ENCODE measurements around the gene GNG7.

GNG7 gene

DNA sequence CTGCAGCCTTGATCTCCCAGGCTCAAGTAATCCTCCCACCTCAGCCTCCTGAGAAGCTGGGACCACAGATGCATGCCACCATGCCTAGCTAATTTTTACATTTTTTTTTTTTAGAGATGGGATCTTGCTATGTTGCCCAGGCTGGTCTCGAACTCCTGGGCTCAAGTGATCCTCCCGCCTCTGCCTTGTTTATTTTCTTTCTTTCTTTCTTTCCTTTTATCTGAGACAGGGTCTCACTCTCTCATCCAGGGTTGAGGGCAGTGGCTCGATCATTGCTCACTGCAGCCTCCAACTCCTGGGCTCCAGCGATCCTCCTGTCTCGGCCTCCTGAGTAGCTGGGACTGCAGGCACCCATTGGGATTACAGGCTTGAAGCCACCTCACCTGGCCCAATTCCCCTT is 3.8 kb upstream of the GNG7 start:
- no peak overlapping the region for H3K27ac ChIP-seq (ENCODE audit: low read depth, low read length)
- peaks cover 3% of the 10 kb centered on the region; the same call in 1 of the 2 replicates for H3K4me1 ChIP-seq (ENCODE audit: control insufficient read depth, insufficient read depth, low read length)
- no peaks in the 10 kb centered on the region for H3K9me3 ChIP-seq (ENCODE audit: control insufficient read depth, insufficient read depth, low read length)
- H3K9ac ChIP-seq (ENCODE audit: low read depth, low read length) = no peak overlapping the region
- H3K36me3 ChIP-seq (ENCODE audit: control insufficient read depth, insufficient read depth, low read length) = no peaks in the 10 kb centered on the region
- peaks cover 9% of the 10 kb centered on the region for H3K27me3 ChIP-seq (ENCODE audit: control insufficient read depth, insufficient read depth, low read length)
- H3K4me3 ChIP-seq (ENCODE audit: low read depth, low read length) = no peak overlapping the region

GRCh38 chr19:2703691-2704216 is 1.3 kb upstream of the GNG7 start:
- H3K36me3 ChIP-seq (ENCODE audit: control insufficient read depth, insufficient read depth, low read length) = no peaks in the 10 kb centered on the region
- H3K9me3 ChIP-seq (ENCODE audit: control insufficient read depth, insufficient read depth, low read length) = no peaks in the 10 kb centered on the region
- peaks cover 12% of the 10 kb centered on the region for H3K4me1 ChIP-seq (ENCODE audit: control insufficient read depth, insufficient read depth, low read length)
- peaks cover 19% of the 10 kb centered on the region for H3K27me3 ChIP-seq (ENCODE audit: control insufficient read depth, insufficient read depth, low read length)
- no peak overlapping the region for H3K27ac ChIP-seq (ENCODE audit: low read depth, low read length)
- H3K9ac ChIP-seq (ENCODE audit: low read depth, low read length) = no peak overlapping the region
- no peak overlapping the region for H3K4me3 ChIP-seq (ENCODE audit: low read depth, low read length)

DNA sequence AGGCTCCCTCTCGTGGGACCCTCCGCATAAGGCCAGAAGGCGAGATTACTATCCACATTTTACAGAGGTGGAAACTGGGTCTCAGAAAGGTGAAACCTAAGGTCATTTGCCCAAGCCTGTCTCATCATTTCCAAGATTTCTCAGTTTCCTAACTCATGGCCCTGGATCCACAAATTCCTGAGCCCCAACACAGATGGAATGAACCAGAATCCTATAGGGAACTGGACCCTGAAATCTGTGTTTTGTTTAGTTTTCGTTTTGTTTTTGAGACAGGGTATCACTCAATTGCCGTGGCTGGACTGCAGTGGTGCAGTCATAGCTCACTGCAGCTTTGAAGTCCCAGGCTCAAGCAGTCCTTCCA is 563 bp upstream of the GNG7 start:
- Histone ChIP-seq H3K27ac (ENCODE audit: low read depth, low read length) (no peak overlapping the region), H3K36me3 (ENCODE audit: control insufficient read depth, insufficient read depth, low read length) (no peaks in the 10 kb centered on the region), H3K4me3 (ENCODE audit: low read depth, low read length) (no peak overlapping the region), H3K9me3 (ENCODE audit: control insufficient read depth, insufficient read depth, low read length) (no peaks in the 10 kb centered on the region), H3K27me3 (ENCODE audit: control insufficient read depth, insufficient read depth, low read length) (peaks cover 19% of the 10 kb centered on the region), H3K4me1 (ENCODE audit: control insufficient read depth, insufficient read depth, low read length) (peaks cover 12% of the 10 kb centered on the region), H3K9ac (ENCODE audit: low read depth, low read length) (no peak overlapping the region)

DNA sequence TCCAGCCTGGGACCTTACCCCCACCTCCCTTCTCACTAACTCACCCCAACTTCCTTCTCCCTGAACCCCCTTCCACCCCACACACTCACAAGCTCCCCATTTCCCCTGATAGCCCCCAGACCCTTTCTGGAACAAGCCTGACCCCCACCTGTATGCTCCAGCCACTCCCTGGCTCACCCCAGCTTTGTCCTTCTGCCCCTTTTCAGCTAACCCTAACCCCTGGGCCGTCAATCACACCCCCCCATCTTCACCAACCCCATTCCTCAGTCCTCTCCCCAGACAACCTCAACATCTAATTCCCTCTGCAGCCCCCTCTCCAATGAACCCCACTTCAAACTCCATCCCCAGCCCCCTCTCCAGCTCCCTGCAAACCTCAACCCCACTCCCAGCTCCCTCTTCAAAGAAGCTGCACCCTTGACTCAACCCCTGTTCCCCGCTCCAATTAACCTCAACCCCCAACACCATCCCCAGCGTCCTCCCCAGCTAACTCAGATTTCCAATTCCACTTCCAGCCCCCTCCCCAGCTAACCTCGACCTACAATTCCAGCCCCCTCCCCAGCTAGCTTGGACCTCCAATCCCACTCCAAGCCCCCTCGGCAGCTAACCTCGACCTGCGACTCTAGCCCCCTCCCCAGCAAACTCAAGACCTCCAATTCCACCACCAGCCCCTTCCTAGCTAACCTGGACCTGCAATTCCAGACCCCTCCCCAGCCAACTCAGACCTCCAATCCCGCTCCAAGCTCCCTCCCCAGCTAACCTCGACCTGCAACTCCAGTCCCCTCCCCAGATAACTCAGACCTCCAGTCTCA is 929 bp downstream of the GNG7 start:
- Histone ChIP-seq H3K9ac (ENCODE audit: low read depth, low read length) (no peak overlapping the region), H3K4me1 (ENCODE audit: control insufficient read depth, insufficient read depth, low read length) (peaks cover 12% of the 10 kb centered on the region), H3K27ac (ENCODE audit: low read depth, low read length) (no peak overlapping the region), H3K27me3 (ENCODE audit: control insufficient read depth, insufficient read depth, low read length) (peaks cover 19% of the 10 kb centered on the region), H3K4me3 (ENCODE audit: low read depth, low read length) (peak overlapping the region; percentile 75), H3K9me3 (ENCODE audit: control insufficient read depth, insufficient read depth, low read length) (no peaks in the 10 kb centered on the region), H3K36me3 (ENCODE audit: control insufficient read depth, insufficient read depth, low read length) (no peaks in the 10 kb centered on the region)

- H3K27me3 ChIP-seq (ENCODE audit: control insufficient read depth, insufficient read depth, low read length) = peaks cover 19% of the 10 kb centered on the region
- H3K9me3 ChIP-seq (ENCODE audit: control insufficient read depth, insufficient read depth, low read length) = no peaks in the 10 kb centered on the region
- peaks cover 12% of the 10 kb centered on the region for H3K4me1 ChIP-seq (ENCODE audit: control insufficient read depth, insufficient read depth, low read length)
- no peak overlapping the region for H3K9ac ChIP-seq (ENCODE audit: low read depth, low read length)
- no peaks in the 10 kb centered on the region for H3K36me3 ChIP-seq (ENCODE audit: control insufficient read depth, insufficient read depth, low read length)
- H3K4me3 ChIP-seq (ENCODE audit: low read depth, low read length) = peak overlapping the region; percentile 23; the same call in 1 of the 2 replicates
- no peak overlapping the region for H3K27ac ChIP-seq (ENCODE audit: low read depth, low read length)
These were observed 1.7 kb downstream of the GNG7 start for GRCh38 chr19:2700660-2701360.

GRCh38 chr19:2699413-2700140 is 2.9 kb downstream of the GNG7 start:
- no peaks in the 10 kb centered on the region for H3K9me3 ChIP-seq (ENCODE audit: control insufficient read depth, insufficient read depth, low read length)
- peaks cover 19% of the 10 kb centered on the region for H3K27me3 ChIP-seq (ENCODE audit: control insufficient read depth, insufficient read depth, low read length)
- peaks cover 12% of the 10 kb centered on the region for H3K4me1 ChIP-seq (ENCODE audit: control insufficient read depth, insufficient read depth, low read length)
- H3K9ac ChIP-seq (ENCODE audit: low read depth, low read length) = no peak overlapping the region
- no peaks in the 10 kb centered on the region for H3K36me3 ChIP-seq (ENCODE audit: control insufficient read depth, insufficient read depth, low read length)
- H3K27ac ChIP-seq (ENCODE audit: low read depth, low read length) = no peak overlapping the region
- H3K4me3 ChIP-seq (ENCODE audit: low read depth, low read length) = no peak overlapping the region

- Histone ChIP-seq H3K9ac (ENCODE audit: low read depth, low read length) (no peak overlapping the region), H3K27me3 (ENCODE audit: control insufficient read depth, insufficient read depth, low read length) (no peaks in the 10 kb centered on the region), H3K9me3 (ENCODE audit: control insufficient read depth, insufficient read depth, low read length) (no peaks in the 10 kb centered on the region), H3K27ac (ENCODE audit: low read depth, low read length) (no peak overlapping the region), H3K4me1 (ENCODE audit: control insufficient read depth, insufficient read depth, low read length) (no peaks in the 10 kb centered on the region), H3K4me3 (ENCODE audit: low read depth, low read length) (no peak overlapping the region), H3K36me3 (ENCODE audit: control insufficient read depth, insufficient read depth, low read length) (no peaks in the 10 kb centered on the region)
These were observed 8.3 kb downstream of the GNG7 start for GRCh38 chr19:2694196-2694595.

DNA sequence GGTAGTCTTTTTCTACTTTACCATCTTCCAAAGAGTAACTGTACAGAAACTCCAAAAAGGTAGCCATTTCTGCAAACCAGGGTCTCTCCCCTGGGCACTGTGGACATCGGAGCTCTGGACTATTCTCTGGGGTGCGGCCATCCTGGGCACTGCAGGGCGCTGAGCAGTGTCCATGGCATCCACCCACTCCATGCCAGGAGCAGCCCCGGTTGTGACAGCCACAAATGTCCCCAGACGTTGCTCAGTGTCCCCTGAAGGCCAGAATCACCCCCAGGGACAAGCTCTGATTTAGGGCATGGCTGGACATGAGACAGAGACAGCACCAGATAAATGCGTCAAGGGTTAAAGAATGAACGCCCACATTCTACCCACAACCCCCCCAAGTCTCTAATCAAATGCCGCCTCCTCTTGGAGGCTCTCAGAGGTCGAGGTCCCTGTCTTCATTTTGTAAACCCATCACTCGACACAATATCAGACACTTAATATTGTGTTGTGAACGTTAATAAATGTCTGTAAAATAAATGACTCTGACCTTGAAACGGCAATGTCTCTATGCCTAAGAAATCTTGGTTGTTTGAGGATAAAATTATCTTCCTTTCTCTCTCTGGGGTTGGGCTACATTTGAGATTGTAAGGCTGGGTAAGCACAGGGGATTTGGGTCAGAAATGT is 8.9 kb downstream of the GNG7 start:
- Histone ChIP-seq H3K27ac (ENCODE audit: low read depth, low read length) (no peak overlapping the region), H3K9ac (ENCODE audit: low read depth, low read length) (no peak overlapping the region), H3K4me1 (ENCODE audit: control insufficient read depth, insufficient read depth, low read length) (no peaks in the 10 kb centered on the region)

GRCh38 chr19:2691951-2692350 is 10.5 kb downstream of the GNG7 start:
- no peak overlapping the region for H3K4me3 ChIP-seq (ENCODE audit: low read depth, low read length)
- no peaks in the 10 kb centered on the region for H3K4me1 ChIP-seq (ENCODE audit: control insufficient read depth, insufficient read depth, low read length)
- no peaks in the 10 kb centered on the region for H3K36me3 ChIP-seq (ENCODE audit: control insufficient read depth, insufficient read depth, low read length)
- H3K9ac ChIP-seq (ENCODE audit: low read depth, low read length) = no peak overlapping the region
- H3K27me3 ChIP-seq (ENCODE audit: control insufficient read depth, insufficient read depth, low read length) = no peaks in the 10 kb centered on the region
- H3K9me3 ChIP-seq (ENCODE audit: control insufficient read depth, insufficient read depth, low read length) = no peaks in the 10 kb centered on the region
- H3K27ac ChIP-seq (ENCODE audit: low read depth, low read length) = no peak overlapping the region

More for the DNA sequence above, 8.9 kb downstream of the GNG7 start:
- Histone ChIP-seq H3K36me3 (ENCODE audit: control insufficient read depth, insufficient read depth, low read length) (no peaks in the 10 kb centered on the region), H3K27me3 (ENCODE audit: control insufficient read depth, insufficient read depth, low read length) (no peaks in the 10 kb centered on the region), H3K9me3 (ENCODE audit: control insufficient read depth, insufficient read depth, low read length) (no peaks in the 10 kb centered on the region), H3K4me3 (ENCODE audit: low read depth, low read length) (no peak overlapping the region)

DNA sequence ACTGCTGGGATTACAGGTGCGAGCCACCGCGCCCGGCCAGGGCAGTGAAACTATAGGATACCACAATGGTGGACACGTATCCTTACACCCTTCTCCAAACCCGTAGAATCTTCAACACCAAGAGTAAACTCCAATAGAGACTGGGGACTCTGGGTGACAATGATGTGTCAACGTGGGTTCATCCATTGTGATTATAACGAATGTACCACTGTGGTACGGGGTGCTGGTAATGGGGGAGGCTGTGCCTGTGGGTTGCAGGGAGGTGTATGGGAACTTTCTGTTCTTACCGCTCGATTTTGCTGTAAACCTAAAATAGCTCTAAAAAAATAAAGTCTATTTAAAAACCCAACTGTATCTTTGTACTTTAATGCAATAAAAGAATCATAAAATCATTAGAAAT is 11.6 kb downstream of the GNG7 start:
- H3K27ac ChIP-seq (ENCODE audit: low read depth, low read length) = no peak overlapping the region
- H3K27me3 ChIP-seq (ENCODE audit: control insufficient read depth, insufficient read depth, low read length) = no peaks in the 10 kb centered on the region
- no peaks in the 10 kb centered on the region for H3K4me1 ChIP-seq (ENCODE audit: control insufficient read depth, insufficient read depth, low read length)
- H3K36me3 ChIP-seq (ENCODE audit: control insufficient read depth, insufficient read depth, low read length) = no peaks in the 10 kb centered on the region
- no peak overlapping the region for H3K9ac ChIP-seq (ENCODE audit: low read depth, low read length)
- no peaks in the 10 kb centered on the region for H3K9me3 ChIP-seq (ENCODE audit: control insufficient read depth, insufficient read depth, low read length)
- H3K4me3 ChIP-seq (ENCODE audit: low read depth, low read length) = no peak overlapping the region

All from HUES48 (cell line).